IMR-90 (cell line): ENCODE measurements around the gene ANGPTL7. TPM values are rescaled to one million over a fixed set of nuclear protein-coding genes. Genes with fewer than 3 reads are reported as not detected.

Source experiments
- ATAC-seq: fragments of 200-7000 bp; cut with Tn5 transposase; 2 replicates; pipeline ENCODE4 v1.9.1; 2020; ENCODE audit warnings: low read depth, mild to moderate bottlenecking, moderate library complexity
- BruUV-seq: library from RNA; stranded (reverse); fragments of 400-500 nt; replicated peaks from 2 replicates; lab custom pipeline; 2021; lab: Mats Ljungman, UMichigan
- CTCF ChIA-PET: fragments of 300-600 bp; formaldehyde crosslinking; extraction: SDS; loops from one replicate; lab custom pipeline; 2021; ENCODE audit warnings: antibody characterized with exemption; lab: Yijun Ruan, JAX
- POLR2A ChIA-PET: fragments of 300-600 bp; sonication (Branson Sonifier 250); formaldehyde crosslinking; loops from one replicate; lab custom pipeline; 2022; ENCODE audit warnings: antibody characterized with exemption; ENCODE audit not compliant: unreplicated experiment; lab: Charles Lee
- DNase-seq: peaks from one replicate; pipeline ENCODE4 v3.0.0; 2013
- H2AFZ ChIP-seq: replicated peaks from 2 replicates; pipeline ENCODE3; 2013; ENCODE audit warnings: low read length, mild to moderate bottlenecking; ENCODE audit not compliant: poor library complexity
- H2AK5ac ChIP-seq: 2 replicates; pipeline ENCODE4 v1.6.1; 2013; ENCODE audit warnings: low read depth, low read length, inconsistent platforms
- H2AK9ac ChIP-seq: replicated peaks from 2 replicates; pipeline ENCODE3; 2013; ENCODE audit warnings: mild to moderate bottlenecking, low read depth, low read length, moderate library complexity; ENCODE audit not compliant: poor library complexity
- H2BK120ac ChIP-seq: 2 replicates; pipeline ENCODE4 v1.6.1; 2013; ENCODE audit warnings: low read depth, low read length, inconsistent platforms
- H2BK15ac ChIP-seq: 3 replicates; pipeline ENCODE4 v1.6.1; 2013; ENCODE audit warnings: low read depth, low read length, inconsistent platforms
- H2BK20ac ChIP-seq: 2 replicates; pipeline ENCODE4 v1.6.1; 2013; ENCODE audit warnings: low read depth, mild to moderate bottlenecking, inconsistent platforms, low read length, moderate library complexity
- H2BK5ac ChIP-seq: 2 replicates; pipeline ENCODE4 v1.6.1; 2013; ENCODE audit warnings: mild to moderate bottlenecking, low read depth, low read length, inconsistent platforms; ENCODE audit not compliant: poor library complexity, severe bottlenecking
- H3K14ac ChIP-seq: replicated peaks from 2 replicates; pipeline ENCODE4 v1.6.1; 2013; ENCODE audit warnings: low read depth, low read length, inconsistent platforms
- H3K18ac ChIP-seq: 2 replicates; pipeline ENCODE4 v1.6.1; 2013; ENCODE audit warnings: low read depth, low read length, control low read depth
- H3K23ac ChIP-seq: 2 replicates; pipeline ENCODE4 v1.6.1; 2013; ENCODE audit warnings: low read depth, low read length, inconsistent platforms
- H3K27ac ChIP-seq: 2 replicates; pipeline ENCODE4 v1.5.1; 2013; ENCODE audit warnings: mild to moderate bottlenecking, control low read depth, low read length; ENCODE audit not compliant: insufficient read depth
- H3K27me3 ChIP-seq: 2 replicates; pipeline ENCODE4 v1.6.1; 2013; ENCODE audit warnings: low read length; ENCODE audit not compliant: control insufficient read depth, insufficient read depth
- H3K36me3 ChIP-seq: 2 replicates; pipeline ENCODE4 v1.6.1; 2013; ENCODE audit warnings: low read length, mixed read lengths; ENCODE audit not compliant: control insufficient read depth, insufficient read depth
- H3K4ac ChIP-seq: 2 replicates; pipeline ENCODE4 v1.6.1; 2013; ENCODE audit warnings: low read depth, low read length, inconsistent platforms
- H3K4me1 ChIP-seq: 2 replicates; pipeline ENCODE4 v1.6.1; 2013; ENCODE audit warnings: low read length, mixed read lengths; ENCODE audit not compliant: control insufficient read depth, insufficient read depth
- H3K4me2 ChIP-seq: 2 replicates; pipeline ENCODE4 v1.6.1; 2013; ENCODE audit warnings: low read depth, mild to moderate bottlenecking, control low read depth, low read length, moderate library complexity
- H3K4me3 ChIP-seq: 2 replicates; pipeline ENCODE4 v1.5.1; 2013; ENCODE audit warnings: low read depth, mild to moderate bottlenecking, control low read depth, low read length, moderate library complexity; ENCODE audit not compliant: insufficient read depth
- H3K56ac ChIP-seq: 2 replicates; pipeline ENCODE4 v1.6.1; 2013; ENCODE audit warnings: low read length, inconsistent platforms; ENCODE audit not compliant: insufficient read depth; ENCODE audit errors: extremely low read depth
- H3K79me1 ChIP-seq, 2 experiments: 2 replicates each; pipeline ENCODE4 v1.6.1; 2013; ENCODE audit warnings: low read length in 2 of 2, inconsistent platforms in 1 of 2, low read depth in 1 of 2
- H3K9ac ChIP-seq: 2 replicates; pipeline ENCODE4 v1.6.1; 2013; ENCODE audit warnings: low read depth, low read length, control low read depth
- H3K9me1 ChIP-seq: 2 replicates; pipeline ENCODE4 v1.6.1; 2013; ENCODE audit warnings: low read length, inconsistent platforms; ENCODE audit not compliant: insufficient read depth
- H3K9me3 ChIP-seq: 2 replicates; pipeline ENCODE4 v1.6.1; 2013; ENCODE audit warnings: low read length; ENCODE audit not compliant: control insufficient read depth, insufficient read depth
- H4K20me1 ChIP-seq: 2 replicates; pipeline ENCODE4 v1.6.1; 2013; ENCODE audit warnings: low read length, inconsistent platforms; ENCODE audit not compliant: insufficient read depth
- H4K5ac ChIP-seq: 2 replicates; pipeline ENCODE4 v1.6.1; 2013; ENCODE audit warnings: mild to moderate bottlenecking, low read depth, low read length, control low read depth
- H4K8ac ChIP-seq, 2 experiments: 2 replicates each; pipeline ENCODE4 v1.6.1; 2013; ENCODE audit warnings: low read depth in 2 of 2, low read length in 2 of 2, control low read depth in 1 of 2, inconsistent platforms in 1 of 2
- H4K91ac ChIP-seq: 2 replicates; pipeline ENCODE4 v1.6.1; 2013; ENCODE audit warnings: low read depth, low read length, inconsistent platforms; ENCODE audit not compliant: insufficient read depth
- CEBPB ChIP-seq: IDR thresholded peaks from 2 replicates; pipeline ENCODE4 v1.6.1; 2012; ENCODE audit warnings: low read depth, low read length, improper control_type of control experiment
- CHD1 ChIP-seq: IDR thresholded peaks from 2 replicates; pipeline ENCODE4 v1.6.1; 2012; ENCODE audit warnings: low read depth, low read length, improper control_type of control experiment
- FOS ChIP-seq: fragments of 150-350 bp; IDR thresholded peaks from 2 replicates; pipeline ENCODE4 v1.6.1; 2016; ENCODE audit warnings: low read depth, low read length
- MAFK ChIP-seq: IDR thresholded peaks from 2 replicates; pipeline ENCODE4 v1.6.1; 2012; ENCODE audit warnings: low read depth, low read length, improper control_type of control experiment
- MAZ ChIP-seq: IDR thresholded peaks from 2 replicates; pipeline ENCODE4 v1.6.1; 2012; ENCODE audit warnings: low read depth, mild to moderate bottlenecking, low read length, improper control_type of control experiment, moderate library complexity, borderline replicate concordance
- MXI1 ChIP-seq: IDR thresholded peaks from 2 replicates; pipeline ENCODE4 v1.6.1; 2012; ENCODE audit warnings: low read depth, mild to moderate bottlenecking, low read length, moderate library complexity, borderline replicate concordance
- NFE2L2 ChIP-seq: fragments of 150-350 bp; IDR thresholded peaks from 2 replicates; pipeline ENCODE4 v1.6.1; 2016; ENCODE audit warnings: low read depth, mild to moderate bottlenecking, low read length
- POLR2A ChIP-seq: IDR thresholded peaks from 2 replicates; pipeline ENCODE4 v1.6.1; 2012; ENCODE audit warnings: mild to moderate bottlenecking, low read depth, low read length
- RAD21 ChIP-seq: IDR thresholded peaks from 2 replicates; pipeline ENCODE4 v1.6.1; 2012; ENCODE audit warnings: low read length, improper control_type of control experiment
- RCOR1 ChIP-seq: IDR thresholded peaks from 2 replicates; pipeline ENCODE4 v1.6.1; 2012; ENCODE audit warnings: mild to moderate bottlenecking, low read length, improper control_type of control experiment; ENCODE audit not compliant: insufficient replicate concordance
- RFX5 ChIP-seq: IDR thresholded peaks from 2 replicates; pipeline ENCODE4 v1.8.0; 2012; ENCODE audit warnings: low read depth, mild to moderate bottlenecking, low read length, moderate library complexity
- SMC3 ChIP-seq: fragments of 150-350 bp; IDR thresholded peaks from 2 replicates; pipeline ENCODE4 v1.6.1; 2016; ENCODE audit warnings: low read depth, mild to moderate bottlenecking, antibody characterized with exemption, low read length, moderate library complexity
- USF2 ChIP-seq: fragments of 150-350 bp; IDR thresholded peaks from 2 replicates; pipeline ENCODE4 v1.6.1; 2017; ENCODE audit warnings: mild to moderate bottlenecking, antibody characterized with exemption, low read length, low read depth
- WGBS, 2 experiments: methylation state at CpG; one replicate each; pipeline versions ENCODE4 v1.1.5 to v1.1.7; 2013; ENCODE audit warnings: missing lambda C conversion rate in 2 of 2; ENCODE audit not compliant: insufficient read length in 1 of 2; ENCODE audit errors: extremely low coverage in 2 of 2; 5-methylcytosine and 5-hydroxymethylcytosine counted together
- dilution Hi-C: fragments of 300-500 bp; cut with HindIII; formaldehyde crosslinking; loops from one replicate; pipeline ENCODE4 v1.14.3; 2018; ENCODE audit warnings: low sequenced_read_pairs; ENCODE audit not compliant: unreplicated experiment
- in situ Hi-C: fragments of 300-500 bp; cut with MboI; formaldehyde crosslinking; loops from 3 replicates; pipeline ENCODE4 v1.14.3; 2019; ENCODE audit warnings: low sequenced_read_pairs, inconsistent platforms, mixed read lengths
- intact Hi-C: fragments of 100-400 bp; cut with micrococcal nuclease; formaldehyde crosslinking; loops from 2 replicates; pipeline ENCODE4 v1.10.0; 2022
- polyA plus RNA-seq, 3 experiments: library from polyadenylated mRNA; depleted of rRNA; stranded (reverse); fragments of >200 nt; gene quantifications; 2 replicates each; pipeline ENCODE4 v1.2.3, GENCODE V29; 2012; ENCODE audit warnings: low replicate concordance in 1 of 3
- total RNA-seq: library from RNA; depleted of rRNA; stranded (reverse); fragments of >200 nt; gene quantifications from 2 replicates; pipeline ENCODE4 v1.2.3, GENCODE V29; 2012
- TF ChIP-seq, protein P1 (sequence below): fragments of 150-350 bp; IDR thresholded peaks from 2 replicates; pipeline ENCODE4 v1.6.1; 2016; ENCODE audit warnings: low read depth, mild to moderate bottlenecking, low read length, moderate library complexity, borderline replicate concordance
- TF ChIP-seq, protein P2 (sequence below): conservative IDR thresholded peaks from 2 replicates; pipeline ENCODE4 v1.5.1; 2012; ENCODE audit warnings: mild to moderate bottlenecking, low read depth, low read length, improper control_type of control experiment

The ANGPTL7 gene
- total and polyA plus RNA-seq, 2 of the 4 experiments (the other 2 are of a cell fraction) = under 0.01 TPM; not detected in 1

- BruUV-seq = no TSS peak
- no peak overlapping the region for H2AK5ac ChIP-seq
- H2BK20ac ChIP-seq = no peak overlapping the region
- H2BK120ac ChIP-seq = no peak overlapping the region
- H3K18ac ChIP-seq = no peak overlapping the region
- H3K9me3 ChIP-seq = no peaks in the 10 kb centered on the region
- ChIA-PET CTCF (no interaction called here), POLR2A (no interaction called here)
- DNase-seq (no peak), ATAC-seq (no peak; the same call in 1 of the 2 replicates)
- H3K4me1 ChIP-seq = no peaks in the 10 kb centered on the region
- no peak overlapping the region for H4K91ac ChIP-seq
- no peak overlapping the region for H3K4ac ChIP-seq
- H3K27me3 ChIP-seq = no peaks in the 10 kb centered on the region
- peaks cover 39% of the 10 kb centered on the region for H3K36me3 ChIP-seq
- no peak overlapping the region for H2BK15ac ChIP-seq
- H4K5ac ChIP-seq = no peak overlapping the region
- H3K14ac ChIP-seq = no peak overlapping the region
- H3K9me1 ChIP-seq = no peaks in the 10 kb centered on the region
- no peak overlapping the region for H4K8ac ChIP-seq
- no peak overlapping the region for H3K9ac ChIP-seq
- dilution Hi-C loops = no loop called here
- no peak overlapping the region for H3K27ac ChIP-seq
- peaks cover 6% of the 10 kb centered on the region in 2 experiments; a peak in 3 of 4 replicates for H3K79me1 ChIP-seq
- no peak overlapping the region for H3K23ac ChIP-seq
- no peak overlapping the region for H2AFZ ChIP-seq
- in situ Hi-C loops = no loop called here
- H2AK9ac ChIP-seq = no peak overlapping the region
- no peaks in the 10 kb centered on the region for H4K20me1 ChIP-seq
- WGBS, 2 experiments = 93% methylated on average over 3 of the region's 14 CpGs; no CpG with 5 or more reads in 1 of the 2 experiments
- no peak overlapping the region for H3K4me3 ChIP-seq
- H3K56ac ChIP-seq = no peak overlapping the region
- H3K4me2 ChIP-seq = no peak overlapping the region
- intact Hi-C loops = no loop called here
- H2BK5ac ChIP-seq = no peak overlapping the region
- TF ChIP-seq NFE2L2 (no peak), USF2 (no peak), CHD1 (no peak), RAD21 (no peak), MXI1 (no peak), POLR2A (no peak), CEBPB (no peak), RFX5 (no peak), FOS (no peak), MAZ (no peak), SMC3 (no peak), MAFK (no peak), RCOR1 (no peak)
- TF ChIP-seq, protein P1, sequence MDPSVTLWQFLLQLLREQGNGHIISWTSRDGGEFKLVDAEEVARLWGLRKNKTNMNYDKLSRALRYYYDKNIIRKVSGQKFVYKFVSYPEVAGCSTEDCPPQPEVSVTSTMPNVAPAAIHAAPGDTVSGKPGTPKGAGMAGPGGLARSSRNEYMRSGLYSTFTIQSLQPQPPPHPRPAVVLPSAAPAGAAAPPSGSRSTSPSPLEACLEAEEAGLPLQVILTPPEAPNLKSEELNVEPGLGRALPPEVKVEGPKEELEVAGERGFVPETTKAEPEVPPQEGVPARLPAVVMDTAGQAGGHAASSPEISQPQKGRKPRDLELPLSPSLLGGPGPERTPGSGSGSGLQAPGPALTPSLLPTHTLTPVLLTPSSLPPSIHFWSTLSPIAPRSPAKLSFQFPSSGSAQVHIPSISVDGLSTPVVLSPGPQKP = no peak
- TF ChIP-seq, protein P2, sequence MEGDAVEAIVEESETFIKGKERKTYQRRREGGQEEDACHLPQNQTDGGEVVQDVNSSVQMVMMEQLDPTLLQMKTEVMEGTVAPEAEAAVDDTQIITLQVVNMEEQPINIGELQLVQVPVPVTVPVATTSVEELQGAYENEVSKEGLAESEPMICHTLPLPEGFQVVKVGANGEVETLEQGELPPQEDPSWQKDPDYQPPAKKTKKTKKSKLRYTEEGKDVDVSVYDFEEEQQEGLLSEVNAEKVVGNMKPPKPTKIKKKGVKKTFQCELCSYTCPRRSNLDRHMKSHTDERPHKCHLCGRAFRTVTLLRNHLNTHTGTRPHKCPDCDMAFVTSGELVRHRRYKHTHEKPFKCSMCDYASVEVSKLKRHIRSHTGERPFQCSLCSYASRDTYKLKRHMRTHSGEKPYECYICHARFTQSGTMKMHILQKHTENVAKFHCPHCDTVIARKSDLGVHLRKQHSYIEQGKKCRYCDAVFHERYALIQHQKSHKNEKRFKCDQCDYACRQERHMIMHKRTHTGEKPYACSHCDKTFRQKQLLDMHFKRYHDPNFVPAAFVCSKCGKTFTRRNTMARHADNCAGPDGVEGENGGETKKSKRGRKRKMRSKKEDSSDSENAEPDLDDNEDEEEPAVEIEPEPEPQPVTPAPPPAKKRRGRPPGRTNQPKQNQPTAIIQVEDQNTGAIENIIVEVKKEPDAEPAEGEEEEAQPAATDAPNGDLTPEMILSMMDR = no peak
Observed at GRCh38 chr1:11194407-11195176, 5.4 kb downstream of the ANGPTL7 start.
